ENCODE data around the gene ERCC6L2. TPM values are rescaled to one million over a fixed set of nuclear protein-coding genes. Genes with fewer than 3 reads are reported as not detected.

Gene ERCC6L2
- total and polyA plus RNA-seq, 2 of the 8 experiments (the other 6 are each of a cell fraction or from before 2014, with no cell fraction given), result 9.8 to 50.0 TPM

DNA sequence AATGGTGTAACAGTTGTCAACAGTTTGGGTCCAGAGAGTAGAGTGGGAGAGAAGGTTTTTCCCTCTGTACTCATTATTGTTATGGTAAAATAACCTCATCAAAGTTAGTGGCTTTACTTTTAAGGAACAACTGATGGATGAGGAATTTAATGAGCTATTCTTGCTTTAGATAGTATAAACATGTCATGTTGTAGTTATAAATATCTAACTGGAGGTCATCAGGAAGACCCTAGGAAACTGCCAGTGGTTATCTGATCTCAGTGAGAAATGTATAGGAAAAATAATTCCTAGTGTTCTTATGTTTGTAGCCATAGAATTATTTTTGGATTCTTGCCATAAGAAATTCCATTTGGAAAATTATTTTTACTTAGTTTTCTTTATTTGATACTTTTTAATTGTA is 4.1 kb downstream of the ERCC6L2 start (continued):
- no peak for TF ChIP-seq SAP30 (IDR thresholded peaks at IDR 0.05; ENCODE audit: insufficient read depth, insufficient replicate concordance, low read length)
- no peak for TF ChIP-seq ZNF274 (IDR thresholded peaks at IDR 0.05; ENCODE audit: borderline replicate concordance, extremely low read depth, low read length)
- no peak for TF ChIP-seq RXRA (IDR thresholded peaks at IDR 0.05; ENCODE audit: insufficient read depth, low read depth, low read length)
- TF ChIP-seq BACH1 (IDR thresholded peaks at IDR 0.05; ENCODE audit: low read length), result no peak
